NCI-H2107 treated with DMSO at 0.1 percent for 48 hours (cell line): ENCODE data around the gene NEURL1B.
"Not testable (repeated sequence)": the region's sequence is repeated elsewhere in the genome, so short reads cannot be mapped to it uniquely, and the experiment has no call there.

Experiments used
- DNase-seq: peaks from one replicate; lab custom pipeline; 2025; ENCODE audit not compliant: unreplicated experiment; lab: John Stamatoyannopoulos, UW

Gene NEURL1B

DNA sequence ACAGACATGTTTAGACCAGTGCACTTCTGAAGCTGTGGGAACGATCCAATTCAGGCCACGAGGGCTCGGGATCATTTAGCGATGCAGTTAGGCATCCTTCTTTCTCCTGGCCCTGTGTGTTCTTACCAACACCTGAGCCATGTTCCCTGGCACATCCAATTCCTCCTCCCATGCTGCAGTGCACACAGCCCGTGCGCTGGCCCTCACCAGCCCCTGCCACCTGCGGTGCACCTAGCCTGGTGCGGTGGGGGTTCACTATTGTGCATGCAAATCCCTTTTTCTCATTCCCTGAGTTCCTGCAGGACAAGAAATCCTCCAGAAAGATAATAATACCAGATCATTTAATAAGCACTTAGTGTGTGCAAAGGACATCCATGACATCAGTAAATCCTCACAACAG, 53.5 kb downstream of the NEURL1B start:
- no peak for DNase-seq

DNA sequence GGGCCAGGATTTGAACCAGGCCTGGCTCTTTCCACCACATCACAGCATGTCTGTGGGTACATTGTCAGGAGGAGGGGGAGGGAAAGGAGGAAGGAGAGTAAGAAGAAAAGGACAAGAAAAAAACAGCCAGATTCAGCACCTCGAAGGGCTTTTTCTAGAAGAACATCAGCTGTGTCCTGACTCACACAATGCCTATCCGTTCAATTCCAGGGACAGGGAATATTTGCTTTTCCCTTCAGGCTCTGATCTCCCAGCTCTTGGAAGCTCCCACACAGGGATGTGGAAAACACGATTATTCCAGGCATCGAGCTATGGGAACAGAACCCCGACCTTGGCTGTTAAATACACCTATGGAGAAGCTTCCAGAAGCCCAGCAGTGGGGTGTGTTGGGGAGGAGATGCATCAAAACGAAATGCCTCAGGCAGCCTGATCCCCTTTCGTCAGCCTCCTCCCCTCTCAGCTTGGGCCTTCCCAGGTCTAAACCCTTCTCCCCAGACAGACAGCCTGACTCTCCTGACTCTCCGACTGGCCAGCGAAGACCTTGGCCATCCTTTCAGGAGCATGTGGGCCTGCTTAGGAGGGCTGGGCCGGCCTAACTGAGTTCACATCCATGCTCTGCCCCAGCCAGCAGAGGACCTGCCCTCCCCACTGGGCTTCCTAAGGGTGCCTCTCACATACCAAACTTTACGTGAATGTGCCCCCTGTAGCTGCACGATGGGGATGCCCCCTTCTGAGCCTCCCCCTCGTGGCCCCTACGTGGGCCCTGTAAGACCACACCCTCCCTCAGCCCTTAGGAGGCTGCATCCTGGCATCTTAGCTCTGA, 54.4 kb downstream of the NEURL1B start:
- no peak for DNase-seq

DNA sequence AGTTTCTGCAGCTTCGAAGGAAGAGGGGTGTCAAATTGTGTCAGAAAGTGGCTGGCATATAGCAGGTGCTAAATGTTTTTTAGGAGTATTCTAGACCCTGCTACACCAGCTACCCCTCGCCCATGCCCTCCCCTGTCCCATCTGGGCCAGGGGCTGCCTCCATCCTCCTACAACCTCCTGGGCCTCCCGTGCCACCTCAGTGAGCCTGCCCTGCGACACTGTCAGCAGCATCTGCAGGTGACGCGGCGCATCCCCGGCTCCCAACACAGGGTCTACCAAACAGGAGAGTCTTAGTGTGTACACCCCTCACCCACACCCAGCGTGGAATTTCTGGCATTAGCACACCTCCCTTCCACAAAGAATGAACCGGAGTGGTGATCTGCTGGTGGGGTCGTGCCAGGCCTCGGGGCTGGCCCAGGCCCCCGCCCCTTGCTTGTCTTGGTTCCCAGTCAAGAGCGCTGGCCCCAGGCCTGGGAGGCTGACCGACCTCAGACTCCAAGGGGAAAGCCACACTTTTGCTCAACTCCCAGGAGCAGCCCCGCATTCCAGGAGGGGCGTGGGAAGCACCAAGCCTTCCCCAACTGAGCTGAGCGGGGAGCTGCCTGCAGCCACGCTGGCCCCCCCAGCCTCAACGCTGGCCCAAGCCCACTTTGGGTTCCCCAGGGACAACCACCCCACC, 55.2 kb downstream of the NEURL1B start:
- no peak for DNase-seq

DNA sequence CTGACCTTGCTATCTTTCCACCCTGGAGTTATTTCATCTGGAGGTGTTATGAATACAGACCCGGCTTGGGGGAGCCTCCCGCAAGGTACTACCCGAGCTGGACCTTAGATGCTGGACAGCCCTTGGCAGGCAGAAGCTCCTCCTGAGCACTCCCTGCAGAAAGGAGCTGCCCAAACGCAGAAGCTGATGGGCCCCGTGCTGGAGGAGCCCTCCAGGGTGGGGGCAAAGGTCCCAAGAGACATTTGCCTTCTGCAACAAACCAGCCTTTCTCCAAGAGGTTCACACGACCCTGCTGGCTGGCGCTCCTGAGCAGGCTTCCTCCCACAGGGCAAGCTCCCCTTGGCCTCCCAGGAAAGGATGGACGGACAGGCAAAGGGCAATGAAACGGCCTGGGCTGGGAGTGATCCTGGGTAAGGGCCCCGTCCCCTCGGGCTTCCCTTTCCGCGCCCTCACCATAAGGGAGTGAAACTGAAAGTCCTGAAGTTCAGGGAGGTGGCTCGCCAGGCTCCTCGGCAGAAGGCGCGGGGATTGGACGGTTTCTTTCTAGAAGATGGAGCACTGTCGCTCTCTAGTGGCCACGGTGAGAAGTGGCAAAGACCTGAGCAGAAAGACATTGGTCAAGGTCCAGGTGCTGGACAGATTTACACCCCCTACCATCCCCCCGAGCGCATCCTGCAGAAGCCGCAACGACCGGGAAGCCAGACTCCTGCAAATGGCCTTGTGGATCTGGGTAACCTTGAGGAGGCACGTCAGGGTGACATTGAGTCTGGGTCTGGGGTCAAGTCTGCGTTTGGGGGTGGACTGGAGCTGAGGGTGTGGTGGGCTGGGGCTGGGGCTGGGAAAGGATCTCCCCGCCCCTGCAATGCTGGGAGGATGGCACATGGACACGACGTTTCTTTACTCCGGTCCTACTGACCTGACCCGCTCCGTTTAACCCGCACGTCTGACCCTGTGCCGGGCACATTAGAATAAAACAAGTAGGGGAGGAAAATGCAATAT, 56.4 kb downstream of the NEURL1B start:
- peak; percentile 67 for DNase-seq

DNA sequence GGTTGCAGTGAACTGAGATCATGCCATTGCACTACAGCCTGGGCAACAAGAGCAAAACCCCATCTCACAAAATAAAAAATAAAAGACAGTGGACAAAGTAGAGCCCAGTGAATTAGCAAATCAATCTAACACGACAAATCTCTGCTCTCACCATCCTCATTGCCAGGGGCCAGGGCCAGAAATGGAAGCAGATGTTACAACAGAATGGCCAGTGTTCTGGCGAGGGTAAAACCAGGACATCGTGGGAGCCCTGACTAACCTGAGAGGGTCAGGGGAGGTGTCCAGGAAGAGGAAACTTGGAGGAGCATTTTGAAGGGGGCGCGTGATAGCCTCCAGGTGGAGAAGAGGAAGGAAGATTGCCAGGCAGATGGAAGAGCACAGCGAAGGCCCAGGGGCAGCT, 58.4 kb downstream of the NEURL1B start:
- DNase-seq = no peak

DNA sequence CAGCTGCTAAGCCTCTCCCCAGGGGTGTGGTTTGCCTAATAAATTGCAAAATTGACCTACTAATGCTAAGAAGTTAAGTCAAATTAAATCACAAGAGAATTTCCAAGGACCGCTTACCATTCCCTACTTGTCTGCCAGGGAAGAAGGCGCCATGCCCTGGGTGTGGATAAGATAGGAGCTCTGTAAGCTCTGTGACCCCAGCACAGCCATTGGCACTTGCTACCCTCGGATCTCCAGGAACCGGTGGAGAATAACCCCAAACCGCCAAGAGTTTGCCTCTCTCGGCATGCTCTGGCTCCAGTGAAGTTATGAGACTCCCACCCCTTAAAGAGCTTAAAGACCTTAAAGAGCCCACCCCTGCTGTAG, 58.9 kb downstream of the NEURL1B start:
- DNase-seq = no peak

DNA sequence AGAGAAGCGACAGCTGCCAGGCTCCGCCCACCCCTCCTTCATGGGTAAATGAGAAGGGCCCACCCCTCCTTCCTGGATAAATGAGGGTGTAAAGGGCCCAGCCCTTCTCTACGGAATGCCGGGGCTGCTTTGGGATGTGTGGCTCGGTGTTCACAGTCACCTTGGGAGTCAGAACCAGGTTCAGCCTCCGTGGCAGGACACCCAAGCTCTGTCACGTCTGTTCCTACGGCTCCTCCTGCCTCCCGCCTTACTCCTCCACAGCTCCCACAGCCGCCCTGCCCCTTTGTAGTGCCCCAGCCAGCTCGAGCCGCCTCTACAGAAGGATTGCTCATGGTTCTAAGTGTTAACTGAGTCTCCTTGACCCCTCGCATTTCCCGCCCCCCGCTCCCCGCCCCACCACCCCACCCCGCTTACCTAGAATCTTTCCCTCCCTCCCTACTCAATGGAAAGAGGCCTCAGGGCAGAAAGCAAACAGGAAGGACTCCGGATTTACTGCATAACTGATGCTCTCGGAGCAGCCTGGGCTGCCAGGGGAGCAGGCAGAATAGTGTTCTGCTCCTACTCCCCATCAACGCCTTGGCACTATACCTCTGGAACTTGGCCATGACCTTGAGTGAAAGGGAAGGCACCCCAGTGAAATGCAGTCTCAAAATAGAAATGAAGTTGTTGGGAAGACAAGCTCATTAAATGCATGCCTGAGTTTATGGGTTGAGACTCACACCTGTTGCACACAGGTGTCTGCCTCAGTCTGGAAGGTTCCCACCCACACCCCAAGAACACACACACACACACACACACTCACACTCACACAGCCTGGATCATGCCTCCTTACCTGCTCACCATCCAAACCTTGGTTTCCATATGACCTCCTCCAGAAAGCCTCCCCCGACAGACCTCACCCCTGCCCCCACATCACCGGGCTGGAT, 59.6 kb downstream of the NEURL1B start:
- no peak for DNase-seq

DNA sequence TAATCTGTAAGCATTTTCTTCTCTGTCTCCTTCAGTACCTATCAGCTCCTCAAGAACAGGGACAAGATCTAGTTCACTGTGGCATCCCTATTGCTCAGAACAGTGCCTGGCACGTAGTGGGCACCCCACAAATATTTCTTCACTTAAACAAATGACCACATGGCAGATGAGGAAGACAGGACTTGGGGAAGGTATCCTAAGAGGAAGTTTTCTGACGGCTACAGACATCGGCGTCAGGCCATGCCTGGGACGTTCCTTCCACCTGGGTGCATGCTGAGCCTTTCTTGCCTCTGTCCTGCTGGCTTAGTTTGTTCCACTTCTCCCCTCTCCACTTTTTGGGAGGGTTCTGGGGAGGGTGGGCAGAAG, 60.2 kb downstream of the NEURL1B start:
- DNase-seq = no peak

DNA sequence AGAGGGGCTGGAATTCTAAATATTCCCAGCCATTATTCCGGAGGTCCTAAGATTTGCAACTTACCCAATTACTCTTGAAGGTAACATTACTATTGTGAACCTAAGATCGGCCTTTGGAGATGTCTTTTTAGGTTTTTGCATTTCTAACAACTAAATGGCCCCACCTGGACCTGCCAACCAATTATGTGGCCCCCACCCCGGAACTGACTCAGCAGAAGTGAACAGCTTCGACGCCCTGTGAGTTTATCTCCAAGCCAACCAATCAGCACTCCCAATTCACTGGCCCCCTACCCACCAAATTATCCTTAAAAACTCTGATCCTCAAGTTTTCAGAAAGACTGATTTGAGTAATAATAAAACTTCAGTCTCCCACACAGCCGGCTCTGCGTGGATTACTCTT, 62.9 kb downstream of the NEURL1B start:
- no peak for DNase-seq

DNA sequence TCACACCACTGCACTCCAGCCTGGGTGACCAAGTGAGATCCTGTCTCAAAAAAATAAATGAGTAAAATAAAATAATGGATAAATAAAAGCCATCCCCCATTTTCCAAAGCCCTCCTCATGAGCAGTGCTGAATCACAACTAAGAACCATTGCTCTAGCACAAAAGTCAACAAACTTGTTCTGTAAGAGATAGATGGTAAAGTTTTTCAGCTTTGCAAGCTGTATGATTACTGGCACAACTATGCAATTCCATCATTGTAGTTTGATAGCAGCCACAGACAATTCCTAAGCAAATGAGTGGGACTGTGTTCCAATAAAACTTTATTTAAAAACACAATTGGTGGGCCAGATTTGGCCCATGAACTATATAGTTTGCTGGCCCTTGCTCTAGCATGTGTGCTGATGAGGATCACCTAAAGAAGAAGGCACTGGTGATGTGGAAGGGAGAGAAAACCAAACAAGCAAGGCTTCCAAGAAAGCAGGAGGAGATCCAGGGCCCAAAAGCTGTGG, 64.6 kb downstream of the NEURL1B start:
- DNase-seq = no peak

DNA sequence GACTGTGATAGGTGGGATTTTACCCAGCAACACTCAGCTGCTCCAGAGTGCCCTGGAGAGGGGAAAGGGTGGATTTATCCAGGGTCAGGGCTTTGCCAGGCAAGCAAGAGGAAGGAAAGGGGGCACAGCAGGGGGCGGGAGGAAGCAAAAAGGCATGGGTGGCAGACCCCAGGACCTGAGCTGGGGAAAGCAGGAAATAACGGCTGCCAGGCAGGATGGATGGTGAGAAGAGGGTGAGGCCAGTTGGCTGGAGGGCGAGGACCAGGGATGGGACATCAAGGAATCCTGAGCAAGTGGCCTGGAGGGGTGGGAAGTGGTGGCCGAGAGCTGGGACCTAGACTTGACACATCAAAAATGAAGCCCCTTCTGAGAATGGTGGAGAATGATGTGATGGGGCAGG, 65.7 kb downstream of the NEURL1B start:
- no peak for DNase-seq

DNA sequence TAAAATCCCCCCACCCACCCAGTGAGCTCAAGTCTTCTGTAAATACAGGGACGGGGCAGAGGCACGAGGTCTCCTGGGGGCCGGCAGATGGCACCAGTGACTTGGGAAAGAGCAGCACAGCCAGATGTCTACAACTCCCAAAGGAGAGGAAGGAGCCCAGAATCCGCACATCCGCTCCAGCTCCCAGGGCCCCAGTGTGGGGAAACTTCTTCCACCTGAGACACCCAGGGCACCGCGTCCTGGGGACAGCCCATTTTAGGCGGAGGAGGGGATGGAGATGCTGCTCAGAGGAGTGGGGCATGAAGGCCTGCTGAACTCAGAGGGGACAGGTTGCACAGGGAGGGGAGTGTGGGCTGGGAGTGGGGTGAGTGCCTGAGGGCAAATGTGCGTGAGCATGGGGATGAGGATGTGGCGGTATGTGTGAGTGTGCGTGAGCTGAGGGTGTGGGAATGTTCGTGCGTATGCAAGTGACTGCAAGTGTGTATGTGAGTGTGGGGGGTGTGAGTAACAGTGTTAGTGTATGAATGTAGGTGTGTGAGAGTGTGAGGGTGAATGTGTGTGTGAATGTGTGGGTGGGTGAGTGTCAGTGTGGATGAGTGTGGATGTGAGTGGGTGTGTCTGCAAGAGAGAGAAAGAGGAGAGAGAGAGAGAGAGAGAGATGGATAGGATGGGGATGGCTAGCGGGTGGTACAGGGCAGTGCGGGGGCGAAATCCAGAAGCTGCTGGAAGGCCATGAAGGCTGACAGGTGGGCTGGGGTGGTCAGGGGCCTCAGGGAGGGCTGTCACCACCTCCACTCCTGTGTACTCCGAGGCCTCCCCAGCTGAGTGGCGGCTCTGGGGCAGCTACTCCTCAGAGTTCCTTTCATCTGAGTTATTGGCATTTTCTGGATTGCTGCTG, 66.5 kb downstream of the NEURL1B start:
- no peak for DNase-seq

DNA sequence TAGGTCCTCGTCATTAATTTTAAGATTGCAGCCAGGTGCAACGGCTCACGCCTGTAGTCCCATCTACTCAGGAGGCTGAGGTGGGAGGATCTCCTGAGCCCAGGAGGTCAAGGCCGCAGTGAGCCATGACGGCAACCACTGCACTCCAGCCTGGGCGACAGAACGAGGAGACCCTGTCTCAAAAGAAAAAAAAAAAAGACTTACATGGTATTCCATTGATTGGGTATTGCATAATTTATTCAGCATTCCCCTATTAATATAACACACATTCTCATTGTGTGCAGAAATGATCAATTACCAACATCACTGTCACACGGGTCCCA, 67.1 kb downstream of the NEURL1B start:
- DNase-seq = no peak

DNA sequence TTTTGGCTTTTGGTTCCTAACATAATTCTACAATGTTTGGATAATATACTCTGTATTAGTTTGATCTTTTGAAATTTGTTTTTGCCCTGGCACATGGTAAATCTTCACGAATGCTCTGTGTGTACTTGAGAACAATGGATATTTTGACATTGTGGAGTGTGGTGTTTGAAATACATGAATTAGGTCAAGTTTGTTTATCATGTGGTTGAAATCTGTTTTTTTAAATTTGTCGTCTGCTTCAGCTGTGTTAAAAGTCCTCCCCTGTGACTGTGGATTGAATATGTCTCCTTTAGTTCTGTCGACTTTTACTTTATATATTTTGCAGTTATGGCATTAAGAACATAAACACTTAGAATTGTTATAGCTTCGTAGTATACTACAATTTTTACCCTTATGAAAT, 69.6 kb downstream of the NEURL1B start:
- DNase-seq = no peak

DNA sequence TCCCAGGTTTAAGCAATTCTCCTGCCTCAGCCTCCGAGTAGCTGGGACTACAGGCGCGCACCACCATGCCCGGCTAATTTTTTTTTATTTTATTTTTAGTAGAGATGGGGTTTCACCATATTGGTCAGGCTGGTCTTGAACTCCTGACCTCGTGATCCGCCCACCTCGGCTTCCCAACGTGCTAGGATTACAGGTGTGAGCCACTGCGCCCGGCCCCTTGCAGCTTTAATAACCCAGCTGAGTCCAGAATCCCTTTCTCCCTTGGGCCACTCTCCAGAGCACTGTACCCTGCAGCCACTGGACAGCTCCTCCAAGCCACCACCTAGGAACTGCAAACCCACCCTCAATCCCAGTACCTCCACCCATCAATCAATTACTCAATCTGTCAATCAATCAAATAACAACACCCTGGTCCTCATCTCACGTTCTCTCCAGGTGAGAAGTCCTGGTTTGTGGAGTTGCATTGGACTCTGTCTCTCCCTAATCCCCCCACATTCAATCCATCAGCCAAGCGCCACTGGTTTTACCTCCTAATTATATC, 70.3 kb downstream of the NEURL1B start:
- DNase-seq = not testable (repeated sequence)

DNA sequence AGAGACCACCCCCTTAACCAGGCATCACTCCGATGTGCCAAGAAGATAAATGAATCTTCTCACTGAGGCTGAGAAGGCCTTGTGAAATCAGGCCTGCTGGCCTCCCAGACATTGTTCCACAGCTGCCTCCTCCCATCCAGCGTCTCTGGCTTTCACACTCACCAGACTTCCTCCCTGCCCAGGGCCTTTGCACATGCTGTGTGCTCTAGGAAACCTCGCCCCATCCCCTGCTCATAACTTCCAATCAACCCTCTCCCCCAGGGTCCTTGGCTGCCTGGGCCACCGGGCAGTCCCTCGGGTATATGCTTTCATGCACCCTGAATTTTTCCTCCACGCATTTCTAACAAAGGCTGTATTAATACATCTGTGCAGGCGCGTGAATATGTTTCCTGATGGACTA, 71.5 kb downstream of the NEURL1B start:
- no peak for DNase-seq

DNA sequence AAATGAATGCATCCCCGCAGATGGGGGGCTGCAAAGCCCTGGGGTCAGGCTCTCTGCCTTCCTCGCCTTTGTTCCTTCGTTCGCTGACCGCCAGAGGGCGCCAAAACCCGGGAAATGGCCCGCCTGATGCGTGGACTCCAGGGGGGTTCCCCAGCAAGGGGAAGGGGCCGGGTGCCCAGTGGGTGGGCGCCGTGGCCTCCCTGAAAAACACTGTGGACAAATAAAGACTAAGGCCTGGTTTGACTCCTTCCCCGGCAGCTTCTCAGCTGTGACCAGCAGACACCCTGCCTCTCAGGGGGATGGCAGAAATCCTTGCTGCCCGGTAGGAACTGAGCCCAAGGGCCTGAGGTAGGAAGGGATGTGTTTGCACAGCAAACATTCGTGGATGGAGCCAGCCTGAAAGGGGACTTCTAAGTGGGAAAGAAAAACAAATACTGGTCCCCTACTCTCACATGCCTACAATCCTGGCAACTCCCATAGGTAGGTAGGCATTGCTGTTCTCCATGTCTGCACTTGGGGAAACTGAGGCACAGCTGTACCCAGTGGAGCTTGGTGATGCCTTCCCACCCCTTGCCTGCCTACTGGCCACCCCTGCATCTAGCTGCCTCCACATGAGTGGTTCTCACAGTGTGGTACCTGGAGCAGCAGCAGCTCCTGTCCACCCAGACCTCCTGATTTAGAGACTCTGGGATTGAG, 72.2 kb downstream of the NEURL1B start:
- DNase-seq = no peak

DNA sequence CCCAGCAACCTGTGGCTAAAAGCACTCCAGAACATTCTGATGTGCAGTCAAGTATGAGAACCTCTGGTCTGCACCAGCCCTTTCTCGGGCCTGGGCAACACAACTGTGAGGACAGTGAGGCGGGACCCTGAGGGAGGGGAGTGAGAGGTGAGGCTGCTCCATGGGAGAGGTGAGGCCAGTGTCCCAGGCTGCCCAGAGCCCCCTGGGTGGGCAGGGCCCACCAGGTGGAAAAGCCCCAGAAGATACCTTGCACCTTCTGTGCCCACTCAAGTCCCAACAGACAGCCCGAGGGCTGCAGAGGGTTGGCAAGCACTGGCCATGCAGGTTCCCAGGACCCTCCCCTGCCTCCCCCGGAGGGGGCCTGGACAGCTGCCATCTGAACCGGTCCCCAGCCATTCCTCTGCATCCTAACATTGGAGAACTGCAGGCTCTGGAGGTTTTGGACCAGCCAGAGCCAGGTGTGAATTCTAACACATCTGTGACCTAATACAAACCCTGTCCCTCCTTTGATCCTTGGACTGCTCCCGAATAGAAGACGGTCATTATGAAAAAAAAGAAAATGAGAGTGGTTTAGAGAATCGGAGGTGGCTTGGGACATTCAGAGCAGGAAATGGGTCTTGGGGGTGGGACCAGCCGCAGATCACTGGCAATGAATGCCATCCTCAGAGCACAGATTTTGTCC, 72.9 kb downstream of the NEURL1B start:
- no peak for DNase-seq
